CD14-positive monocyte (primary cell): ENCODE measurements around the gene RAD51D. TPM values are rescaled to one million over a fixed set of nuclear protein-coding genes. Genes with fewer than 3 reads are reported as not detected.

ENCODE experiments used
- DNase-seq, 3 donors: peaks; one replicate each; pipeline ENCODE4 v3.0.0-alpha.2; 2011 to 2022
- H2AFZ ChIP-seq: 2 replicates; pipeline ENCODE4 v1.6.0; 2012; ENCODE audit warnings: mild to moderate bottlenecking, low read depth, low read length, inconsistent platforms; ENCODE audit not compliant: insufficient read depth, poor library complexity, severe bottlenecking
- H3K27ac ChIP-seq, 2 donors: 1 replicate in 1 of 2; 2 replicates in 1 of 2; pipeline ENCODE4 v1.5.1; 2012 to 2013; ENCODE audit warnings: low read length in 2 of 2, control low read depth in 1 of 2, inconsistent platforms in 1 of 2, low read depth in 1 of 2, mild to moderate bottlenecking in 1 of 2
- H3K27me3 ChIP-seq, 2 donors: one replicate each; pipeline versions ENCODE4 v1.6.0 to v1.6.1; 2011 to 2013; ENCODE audit warnings: low read length in 2 of 2; ENCODE audit not compliant: control insufficient read depth in 2 of 2, insufficient read depth in 2 of 2
- H3K36me3 ChIP-seq, 2 donors: replicated peaks in 1 of 2; 1 replicate in 1 of 2; 2 replicates in 1 of 2; pipeline versions ENCODE4 v1.5.1 to v1.6.1; 2012 to 2013; ENCODE audit warnings: low read length in 2 of 2, control low read depth in 1 of 2, inconsistent platforms in 1 of 2, mild to moderate bottlenecking in 1 of 2; ENCODE audit not compliant: insufficient read depth in 2 of 2, control insufficient read depth in 1 of 2
- H3K4me1 ChIP-seq, 2 donors: 1 replicate in 1 of 2; 2 replicates in 1 of 2; pipeline versions ENCODE4 v1.5.1 to v1.6.1; 2012 to 2013; ENCODE audit warnings: low read length in 2 of 2, control low read depth in 1 of 2, inconsistent platforms in 1 of 2, mild to moderate bottlenecking in 1 of 2, moderate library complexity in 1 of 2; ENCODE audit not compliant: insufficient read depth in 2 of 2, control insufficient read depth in 1 of 2
- H3K4me2 ChIP-seq: replicated peaks from 2 replicates; pipeline ENCODE3; 2012; ENCODE audit warnings: low read length, moderate library complexity, mild to moderate bottlenecking; ENCODE audit not compliant: poor library complexity, severe bottlenecking; ENCODE audit errors: extremely low read depth
- H3K4me3 ChIP-seq, 3 experiments: fragments of 200-600 bp in 1 of 3; sonication (generic) in 1 of 3; replicated peaks in 1 of 3; 1 replicate in 2 of 3; 2 replicates in 1 of 3; pipeline ENCODE4 v1.5.1; 2011 to 2013; ENCODE audit warnings: low read length in 3 of 3, mild to moderate bottlenecking in 3 of 3, control low read depth in 2 of 3, low read depth in 2 of 3, inconsistent platforms in 1 of 3, moderate library complexity in 1 of 3
- H3K79me2 ChIP-seq: 2 replicates; pipeline ENCODE4 v1.6.0; 2012; ENCODE audit warnings: mild to moderate bottlenecking, control low read depth, inconsistent platforms, low read length, moderate library complexity; ENCODE audit not compliant: insufficient read depth
- H3K9ac ChIP-seq: 2 replicates; pipeline ENCODE4 v1.6.0; 2017; ENCODE audit warnings: low read length, mild to moderate bottlenecking; ENCODE audit not compliant: insufficient read depth, poor library complexity, severe bottlenecking
- H3K9me3 ChIP-seq, 2 donors: replicated peaks in 1 of 2; 1 replicate in 1 of 2; 2 replicates in 1 of 2; pipeline versions ENCODE4 v1.5.1 to v1.6.1; 2012 to 2013; ENCODE audit warnings: low read length in 2 of 2, control low read depth in 1 of 2; ENCODE audit not compliant: control insufficient read depth in 1 of 2, insufficient read depth in 1 of 2
- H4K20me1 ChIP-seq: 2 replicates; pipeline ENCODE4 v1.6.0; 2012; ENCODE audit warnings: mild to moderate bottlenecking, low read length, control low read depth, moderate library complexity; ENCODE audit not compliant: insufficient read depth
- H3K27ac Mint-ChIP-seq, 7 donors: one replicate each; pipeline ENCODE4 v1.8.0; 2020; ENCODE audit warnings: mild to moderate bottlenecking in 7 of 7, mixed read lengths in 7 of 7, moderate library complexity in 6 of 7, inconsistent platforms in 2 of 7
- H3K27me3 Mint-ChIP-seq, 3 donors: one replicate each; pipeline ENCODE4 v1.8.0; 2021 to 2022; ENCODE audit warnings: low read depth in 3 of 3, mild to moderate bottlenecking in 3 of 3, mixed read lengths in 3 of 3, moderate library complexity in 3 of 3, inconsistent platforms in 1 of 3
- H3K36me3 Mint-ChIP-seq, 2 donors: one replicate each; pipeline ENCODE4 v1.8.0; 2020; ENCODE audit warnings: mixed read lengths in 2 of 2, inconsistent platforms in 1 of 2, mild to moderate bottlenecking in 1 of 2
- H3K4me1 Mint-ChIP-seq: one replicate; pipeline ENCODE4 v1.8.0; 2020; ENCODE audit warnings: mild to moderate bottlenecking, mixed read lengths
- H3K4me3 Mint-ChIP-seq, 2 donors: one replicate each; pipeline ENCODE4 v1.8.0; 2020; ENCODE audit warnings: mild to moderate bottlenecking in 2 of 2, mixed read lengths in 2 of 2, moderate library complexity in 1 of 2
- H3K9me3 Mint-ChIP-seq, 7 donors: one replicate each; pipeline ENCODE4 v1.8.0; 2020 to 2022; ENCODE audit warnings: mixed read lengths in 7 of 7, mild to moderate bottlenecking in 6 of 7, moderate library complexity in 6 of 7, inconsistent platforms in 2 of 7
- CTCF ChIP-seq: fragments of 200-600 bp; IDR thresholded peaks from one replicate; pipeline ENCODE4 v1.8.0; 2022; ENCODE audit warnings: antibody characterized with exemption, mild to moderate bottlenecking
- WGBS: methylation state at CpG from one replicate; pipeline ENCODE4 v1.1.5; 2013; ENCODE audit warnings: missing lambda C conversion rate; ENCODE audit not compliant: insufficient coverage; 5-methylcytosine and 5-hydroxymethylcytosine counted together
- intact Hi-C, 2 donors: fragments of 100-400 bp; cut with micrococcal nuclease; formaldehyde crosslinking; loops; one replicate each; pipeline versions ENCODE4 v1.15.0 to v1.15.1; 2023
- polyA plus RNA-seq, 3 donors: library from polyadenylated mRNA; depleted of rRNA in 1 of 3; unstranded in 2 of 3; stranded (reverse) in 1 of 3; fragments of 300-500 nt in 2 of 3; fragments of >200 nt in 1 of 3; fragmentation: Illumina TruSeq in 2 of 3; gene quantifications; 1 replicate in 2 of 3; 2 replicates in 1 of 3; pipeline ENCODE4 v1.2.3, GENCODE V29; 2012 to 2021
- small RNA-seq: library from RNA; depleted of rRNA; stranded (forward); fragments of <200 nt; gene quantifications from one replicate; pipeline ENCODE3, GENCODE V24; 2012; ENCODE audit warnings: low read depth; ENCODE audit not compliant: insufficient read length

The RAD51D gene
- polyA plus RNA-seq, 3 donors: 4.4 to 6.9 (median 5.8) TPM

- Mint-ChIP-seq H3K4me1 (peaks cover 25% of the 10 kb centered on the region), H3K27me3 (no peaks in the 10 kb centered on the region)
These were observed 75.5 kb downstream of the RAD51D start for GRCh38 chr17:35044181-35044580.

More at GRCh38 chr17:35044181-35044580, 75.5 kb downstream of the RAD51D start:
- Mint-ChIP-seq H3K9me3 (peaks cover 0 to 2% (median 0%) of the 10 kb centered on the region in 7 donors), H3K27ac (no peak overlapping the region), H3K36me3 (peaks cover 22 to 37% of the 10 kb centered on the region in 2 donors), H3K4me3 (no peak overlapping the region)
- Histone ChIP-seq H3K9me3 (no peaks in the 10 kb centered on the region), H3K4me3 (no peak overlapping the region), H3K27me3 (no peaks in the 10 kb centered on the region), H3K27ac (no peak overlapping the region), H2AFZ (no peak overlapping the region), H4K20me1 (peaks cover 4% of the 10 kb centered on the region), H3K9ac (no peak overlapping the region), H3K36me3 (peaks cover 0 to 7% of the 10 kb centered on the region in 2 donors), H3K4me2 (no peak overlapping the region), H3K4me1 (peaks cover 18 to 22% of the 10 kb centered on the region in 2 donors), H3K79me2 (peaks cover 70% of the 10 kb centered on the region)
- no peak for TF ChIP-seq CTCF
- WGBS: 100% methylated on average over 1 of the region's 8 CpGs
- DNase-seq: no peak
- intact Hi-C loops: no loop called here

Small RNA genes within 50 kb of the gene (small RNA-seq; reads per million reads assigned to genes)
- gene AC004223.1 (not detected), gene RNU6-840P (not detected)

Other genes with a start within 250 kb of the RAD51D start
- 1 to 10 TPM in 2 of 3 donors, under 1 TPM in 1; 0.95 to 1.8 (median 1.4) TPM for gene CCT6B, start 158.4 kb downstream of the RAD51D start, polyA plus RNA-seq
- 1 to 10 TPM; 2.1 to 4.7 (median 4.2) TPM for gene ZNF830, start 158.3 kb downstream of the RAD51D start, polyA plus RNA-seq
- gene LIG3, start 139.3 kb downstream of the RAD51D start, polyA plus RNA-seq: 10 to 100 TPM in 1 of 3 donors, 1 to 10 TPM in 2; 6.0 to 14.6 (median 7.5) TPM
- gene RFFL, start 56.2 kb downstream of the RAD51D start, polyA plus RNA-seq: 10 to 100 TPM; 16.1 to 25.1 (median 24.7) TPM
- not detected for gene FNDC8, start 1.8 kb upstream of the RAD51D start, polyA plus RNA-seq
- 1 to 10 TPM; 1.6 to 3.6 (median 2.2) TPM for gene NLE1, start 22.4 kb upstream of the RAD51D start, polyA plus RNA-seq
- gene UNC45B, start 28.0 kb upstream of the RAD51D start, polyA plus RNA-seq: not detected
- not detected for gene SLC35G3, start 74.5 kb upstream of the RAD51D start, polyA plus RNA-seq
- gene SLFN5, start 123.2 kb upstream of the RAD51D start, polyA plus RNA-seq: 1 to 10 TPM; 2.9 to 8.8 (median 5.3) TPM